Measurements from ENCODE around the gene EVI2A. TPM values are rescaled to one million over a fixed set of nuclear protein-coding genes. Genes with fewer than 3 reads are reported as not detected.

The EVI2A gene
- total and polyA plus RNA-seq, 5 donors, result 2.2 to 6.9 (median 3.3) TPM

- no peaks in the 10 kb centered on the region for H3K9me3 ChIP-seq (ENCODE audit: control insufficient read depth, low read length)
- DNase-seq (no peak), ATAC-seq (no peak)
- intact Hi-C loops (cut with DNase I), result no loop called here
- H3K27me3 ChIP-seq (ENCODE audit: control insufficient read depth, insufficient read depth), result no peaks in the 10 kb centered on the region
- peaks cover 4% of the 10 kb centered on the region for H3K4me1 ChIP-seq (ENCODE audit: control insufficient read depth, insufficient read depth, low read length)
- no peak overlapping the region for H3K4me3 ChIP-seq (ENCODE audit: low read length)
- no peak overlapping the region for H3K27ac ChIP-seq (ENCODE audit: low read length)
These were observed 48.6 kb downstream of the EVI2A start for GRCh38 chr17:31272803-31273202.

GRCh38 chr17:31272236-31272635 lies 49.2 kb downstream of the EVI2A start:
- Histone ChIP-seq H3K27ac (ENCODE audit: low read length) (no peak overlapping the region), H3K4me3 (ENCODE audit: low read length) (no peak overlapping the region), H3K27me3 (ENCODE audit: control insufficient read depth, insufficient read depth) (no peaks in the 10 kb centered on the region), H3K9me3 (ENCODE audit: control insufficient read depth, low read length) (no peaks in the 10 kb centered on the region), H3K4me1 (ENCODE audit: control insufficient read depth, insufficient read depth, low read length) (peaks cover 4% of the 10 kb centered on the region)
- intact Hi-C loops (cut with DNase I), result no loop called here
- no peak for ATAC-seq
- DNase-seq, result no peak
- 100% methylated on average over 1 of the region's 1 CpG for WGBS

GRCh38 chr17:31269578-31269983 lies 51.8 kb downstream of the EVI2A start:
- Histone ChIP-seq H3K27me3 (ENCODE audit: control insufficient read depth, insufficient read depth) (no peaks in the 10 kb centered on the region), H3K4me1 (ENCODE audit: control insufficient read depth, insufficient read depth, low read length) (peaks cover 4% of the 10 kb centered on the region), H3K9me3 (ENCODE audit: control insufficient read depth, low read length) (no peaks in the 10 kb centered on the region), H3K4me3 (ENCODE audit: low read length) (no peak overlapping the region), H3K27ac (ENCODE audit: low read length) (peak overlapping the region; percentile 32)
- 38% methylated on average over 1 of the region's 1 CpG for WGBS
- DNase-seq (no peak), ATAC-seq (peak; percentile 73 to 85)
- intact Hi-C loops (cut with DNase I), result no loop called here

GRCh38 chr17:31269036-31269577 lies 52.3 kb downstream of the EVI2A start:
- Histone ChIP-seq H3K9me3 (ENCODE audit: control insufficient read depth, low read length) (no peaks in the 10 kb centered on the region), H3K27ac (ENCODE audit: low read length) (no peak overlapping the region), H3K27me3 (ENCODE audit: control insufficient read depth, insufficient read depth) (no peaks in the 10 kb centered on the region), H3K4me1 (ENCODE audit: control insufficient read depth, insufficient read depth, low read length) (peaks cover 4% of the 10 kb centered on the region), H3K4me3 (ENCODE audit: low read length) (no peak overlapping the region)
- DNase-seq (no peak), ATAC-seq (no peak)
- intact Hi-C loops (cut with DNase I), result no loop called here
- 94% methylated on average over 2 of the region's 2 CpGs for WGBS

Other genes with a start within 250 kb of the EVI2A start
- gene NF1, start 226.6 kb downstream of the EVI2A start, total RNA-seq, result 10 to 100 TPM; 42.2 to 60.8 (median 46.7) TPM
- 7.2 TPM for gene NF1, start 226.6 kb downstream of the EVI2A start, polyA plus RNA-seq
- not detected for gene OMG, start 24.4 kb downstream of the EVI2A start, total RNA-seq
- gene OMG, start 24.4 kb downstream of the EVI2A start, polyA plus RNA-seq, result 0.14 TPM
- gene EVI2B, start 7.6 kb downstream of the EVI2A start, total RNA-seq, result 10 to 100 TPM in 1 of 4 donors, 1 to 10 TPM in 3; 2.5 to 10.4 (median 5.7) TPM
- gene EVI2B, start 7.6 kb downstream of the EVI2A start, polyA plus RNA-seq, result 2.0 TPM
- gene RAB11FIP4, start 70.1 kb upstream of the EVI2A start, total RNA-seq, result 10 to 100 TPM in 1 of 4 donors, 1 to 10 TPM in 3; 5.7 to 12.3 (median 8.2) TPM
- 2.8 TPM for gene RAB11FIP4, start 70.1 kb upstream of the EVI2A start, polyA plus RNA-seq